H9 (cell line): ENCODE data around the gene GALNT2. TPM values are rescaled to one million over a fixed set of nuclear protein-coding genes. Genes with fewer than 3 reads are reported as not detected.
A peak's percentile ranks its signal among the peaks of the same experiment; 100 is the strongest.

Source experiments
- DNase-seq: peaks from one replicate; pipeline ENCODE4 v3.0.0-alpha.2; 2017
- H2AFZ ChIP-seq: one replicate; pipeline ENCODE4 v1.6.1; 2013; ENCODE audit warnings: mild to moderate bottlenecking, low read length, control low read depth, moderate library complexity
- H2AK5ac ChIP-seq: 2 replicates; pipeline ENCODE4 v1.6.1; 2013; ENCODE audit warnings: low read length, control low read depth, mixed read lengths; ENCODE audit not compliant: insufficient read length
- H2BK120ac ChIP-seq: one replicate; pipeline ENCODE4 v1.6.1; 2013; ENCODE audit warnings: low read depth, mild to moderate bottlenecking, low read length, control low read depth, inconsistent platforms; ENCODE audit not compliant: poor library complexity, severe bottlenecking
- H2BK12ac ChIP-seq: 2 replicates; pipeline ENCODE4 v1.6.1; 2013; ENCODE audit warnings: low read length, control low read depth, mixed read lengths, low read depth; ENCODE audit not compliant: insufficient read length
- H2BK15ac ChIP-seq: 2 replicates; pipeline ENCODE4 v1.6.1; 2013; ENCODE audit warnings: low read depth, low read length, control low read depth
- H2BK20ac ChIP-seq: one replicate; pipeline ENCODE4 v1.6.1; 2013; ENCODE audit warnings: low read depth, mild to moderate bottlenecking, low read length, control low read depth, inconsistent platforms; ENCODE audit not compliant: poor library complexity, severe bottlenecking
- H2BK5ac ChIP-seq: 2 replicates; pipeline ENCODE4 v1.6.1; 2013; ENCODE audit warnings: low read length, control low read depth, mixed read lengths; ENCODE audit not compliant: insufficient read length
- H3K14ac ChIP-seq: 2 replicates; pipeline ENCODE4 v1.6.1; 2013; ENCODE audit warnings: low read length, control low read depth; ENCODE audit not compliant: insufficient read depth
- H3K18ac ChIP-seq: 2 replicates; pipeline ENCODE4 v1.6.1; 2013; ENCODE audit warnings: low read depth, mild to moderate bottlenecking, mixed read lengths, low read length, control low read depth; ENCODE audit not compliant: insufficient read length
- H3K23ac ChIP-seq: 2 replicates; pipeline ENCODE4 v1.6.1; 2013; ENCODE audit warnings: low read length, control low read depth, mixed read lengths, low read depth; ENCODE audit not compliant: insufficient read length
- H3K23me2 ChIP-seq: 2 replicates; pipeline ENCODE4 v1.6.1; 2013; ENCODE audit warnings: low read depth, mild to moderate bottlenecking, mixed read lengths, low read length, control low read depth; ENCODE audit not compliant: insufficient read length, poor library complexity, severe bottlenecking
- H3K27ac ChIP-seq: 2 replicates; pipeline ENCODE4 v1.5.1; 2013; ENCODE audit warnings: low read length, control low read depth, mixed read lengths, low read depth; ENCODE audit not compliant: insufficient read length
- H3K27me3 ChIP-seq: 2 replicates; pipeline ENCODE4 v1.6.1; 2013; ENCODE audit warnings: low read length, control low read depth, inconsistent platforms; ENCODE audit not compliant: insufficient read depth
- H3K4ac ChIP-seq: 2 replicates; pipeline ENCODE4 v1.6.1; 2013; ENCODE audit warnings: low read depth, mild to moderate bottlenecking, control low read depth, inconsistent platforms, low read length, moderate library complexity
- H3K4me1 ChIP-seq: 2 replicates; pipeline ENCODE4 v1.6.1; 2013; ENCODE audit warnings: low read length, control low read depth, inconsistent platforms; ENCODE audit not compliant: insufficient read depth
- H3K4me2 ChIP-seq: 2 replicates; pipeline ENCODE4 v1.6.1; 2013; ENCODE audit warnings: low read length, control low read depth, mixed read lengths; ENCODE audit not compliant: insufficient read length, insufficient read depth
- H3K56ac ChIP-seq: 2 replicates; pipeline ENCODE4 v1.6.1; 2013; ENCODE audit warnings: low read depth, mild to moderate bottlenecking, mixed read lengths, low read length, control low read depth; ENCODE audit not compliant: insufficient read length
- H3K79me1 ChIP-seq: 2 replicates; pipeline ENCODE4 v1.6.1; 2013; ENCODE audit warnings: low read depth, mild to moderate bottlenecking, moderate library complexity, low read length, control low read depth, inconsistent platforms; ENCODE audit not compliant: insufficient read depth, poor library complexity, severe bottlenecking
- H3K79me2 ChIP-seq: 2 replicates; pipeline ENCODE4 v1.6.1; 2013; ENCODE audit warnings: low read length, control low read depth, inconsistent platforms; ENCODE audit not compliant: insufficient read depth
- H3K9ac ChIP-seq: 2 replicates; pipeline ENCODE4 v1.6.1; 2013; ENCODE audit warnings: low read length, control low read depth, mixed read lengths; ENCODE audit not compliant: insufficient read length; ENCODE audit errors: extremely low read depth
- H3K9me3 ChIP-seq: one replicate; pipeline ENCODE4 v1.6.1; 2013; ENCODE audit warnings: low read depth, low read length, inconsistent platforms; ENCODE audit not compliant: control insufficient read depth
- H3T11ph ChIP-seq: one replicate; pipeline ENCODE4 v1.6.1; 2013; ENCODE audit warnings: mild to moderate bottlenecking, low read length, control low read depth, inconsistent platforms
- H4K20me1 ChIP-seq: one replicate; pipeline ENCODE4 v1.6.1; 2013; ENCODE audit not compliant: control insufficient read depth, insufficient read length, insufficient read depth
- H4K5ac ChIP-seq: 2 replicates; pipeline ENCODE4 v1.6.1; 2013; ENCODE audit warnings: low read depth, mild to moderate bottlenecking, mixed read lengths, low read length, control low read depth; ENCODE audit not compliant: insufficient read length
- H4K8ac ChIP-seq: replicated peaks from 2 replicates; pipeline ENCODE4 v1.6.1; 2013; ENCODE audit warnings: low read length, control low read depth, mixed read lengths, low read depth; ENCODE audit not compliant: insufficient read length
- H4K91ac ChIP-seq: 2 replicates; pipeline ENCODE4 v1.6.1; 2013; ENCODE audit warnings: low read depth, mild to moderate bottlenecking, moderate library complexity, mixed read lengths, low read length, control low read depth; ENCODE audit not compliant: insufficient read length
- H3K27ac Mint-ChIP-seq, 3 experiments: 2 replicates in 2 of 3; 3 replicates in 1 of 3; pipeline ENCODE4 v1.8.0; 2020 to 2021; ENCODE audit warnings: mixed read lengths in 3 of 3, mild to moderate bottlenecking in 1 of 3, moderate library complexity in 1 of 3
- H3K27me3 Mint-ChIP-seq: 2 replicates; pipeline ENCODE4 v1.8.0; 2021; ENCODE audit warnings: low read depth, mild to moderate bottlenecking, moderate library complexity, mixed read lengths
- H3K36me3 Mint-ChIP-seq, 3 experiments: 2 replicates in 2 of 3; 3 replicates in 1 of 3; pipeline ENCODE4 v1.8.0; 2020 to 2021; ENCODE audit warnings: low read depth in 3 of 3, mixed read lengths in 3 of 3; ENCODE audit not compliant: insufficient read depth in 1 of 3
- H3K4me1 Mint-ChIP-seq, 2 experiments: 2 replicates each; pipeline ENCODE4 v1.8.0; 2020; ENCODE audit warnings: mixed read lengths in 2 of 2
- H3K4me3 Mint-ChIP-seq, 2 experiments: 2 replicates in 1 of 2; 3 replicates in 1 of 2; pipeline ENCODE4 v1.8.0; 2020 to 2021; ENCODE audit warnings: mild to moderate bottlenecking in 2 of 2, mixed read lengths in 2 of 2, moderate library complexity in 1 of 2
- H3K9me3 Mint-ChIP-seq, 2 experiments: 2 replicates in 1 of 2; 3 replicates in 1 of 2; pipeline ENCODE4 v1.8.0; 2020; ENCODE audit warnings: mild to moderate bottlenecking in 2 of 2, mixed read lengths in 2 of 2, moderate library complexity in 1 of 2
- CTCF ChIP-seq: fragments of 200-600 bp; sonication (generic); conservative IDR thresholded peaks from 3 replicates; pipeline ENCODE4 v1.8.0; 2021; ENCODE audit warnings: antibody characterized with exemption, mild to moderate bottlenecking
- WGBS: extraction: QIAGEN DNeasy Blood & Tissue Kit; methylation state at CpG from one replicate; pipeline ENCODE4 v1.1.7; 2013; ENCODE audit warnings: missing lambda C conversion rate, low lambda C conversion rate, mixed read lengths; ENCODE audit not compliant: insufficient read length; ENCODE audit errors: extremely low coverage; 5-methylcytosine and 5-hydroxymethylcytosine counted together
- total RNA-seq: library from RNA; stranded (reverse); gene quantifications from 2 replicates; pipeline ENCODE4 v1.2.1, GENCODE V29; 2021

Gene GALNT2
- total RNA-seq, 1 experiment from 2014 or later: 57.6 TPM

- Mint-ChIP-seq H3K36me3 (peaks cover 0 to 2% (median 0%) of the 10 kb centered on the region in 3 experiments; a peak in 1 of 7 replicates), H3K4me3 (no peak overlapping the region), H3K4me1 (peaks cover 24 to 31% of the 10 kb centered on the region in 2 experiments), H3K27me3 (no peaks in the 10 kb centered on the region; the same call in 1 of the 2 replicates), H3K9me3 (no peaks in the 10 kb centered on the region), H3K27ac (no peak overlapping the region)
- Histone ChIP-seq H2BK5ac (no peak overlapping the region), H3T11ph (no peak overlapping the region), H3K79me2 (no peaks in the 10 kb centered on the region), H3K27me3 (no peaks in the 10 kb centered on the region), H2BK15ac (no peak overlapping the region), H3K9ac (no peak overlapping the region), H3K4me2 (no peak overlapping the region), H3K79me1 (no peaks in the 10 kb centered on the region), H3K9me3 (no peaks in the 10 kb centered on the region), H3K4ac (no peak overlapping the region), H2BK12ac (no peak overlapping the region), H2AFZ (no peak overlapping the region), H4K8ac (no peak overlapping the region), H3K23ac (no peak overlapping the region), H2AK5ac (no peak overlapping the region), H3K18ac (no peak overlapping the region), H4K5ac (no peak overlapping the region), H3K27ac (no peak overlapping the region), H2BK120ac (no peak overlapping the region), H4K20me1 (no peaks in the 10 kb centered on the region), H2BK20ac (no peak overlapping the region), H3K4me1 (peaks cover 6% of the 10 kb centered on the region), H3K14ac (peak overlapping the region; percentile 8; the same call in 1 of the 2 replicates), H4K91ac (no peak overlapping the region), H3K56ac (no peak overlapping the region), H3K23me2 (no peaks in the 10 kb centered on the region)
- TF ChIP-seq CTCF: no peak
- DNase-seq: no peak
- no CpG with 5 or more reads among the region's 7 CpGs for WGBS
Observed at GRCh38 chr1:230293390-230293700, 226.3 kb downstream of the GALNT2 start.
